Astrocyte of the cerebellum (primary cell): ENCODE measurements around the gene ARIH2.

Experiments
- DNase-seq: peaks from one replicate; pipeline ENCODE4 v3.0.0-alpha.2; 2011; ENCODE audit warnings: low read depth
- H3K4me3 ChIP-seq: 2 replicates; pipeline ENCODE4 v1.5.1; 2011; ENCODE audit warnings: mild to moderate bottlenecking, low read depth, low read length, moderate library complexity
- CTCF ChIP-seq: IDR thresholded peaks from 2 replicates; pipeline ENCODE4 v1.5.1; 2012; ENCODE audit warnings: low read length, low read depth, moderate library complexity, mild to moderate bottlenecking; ENCODE audit errors: missing control alignments
- in situ Hi-C: cut with HindIII; loops from 2 replicates; pipeline ENCODE4 v1.10.0; 2017; ENCODE audit warnings: low sequenced_read_pairs

Gene ARIH2

DNA sequence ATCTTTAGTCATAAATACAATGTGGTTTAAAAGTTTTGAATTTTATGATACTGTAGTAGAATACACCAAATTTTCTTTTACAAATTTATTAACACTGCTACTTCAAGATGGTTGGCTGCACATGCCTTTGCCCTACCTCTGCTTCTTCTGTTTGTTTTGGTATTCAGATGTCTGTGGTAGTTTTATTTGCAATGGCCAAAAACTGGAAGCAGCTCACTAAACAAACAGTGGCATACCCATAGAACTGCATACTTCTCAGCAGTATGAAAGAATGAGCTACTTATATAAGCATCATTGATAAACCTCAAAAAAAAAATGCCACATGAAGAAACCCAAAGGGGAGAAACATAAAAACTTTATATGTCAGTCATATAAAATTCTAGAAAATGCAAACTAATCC, 19.5 kb downstream of the ARIH2 start:
- TF ChIP-seq CTCF = no peak
- in situ Hi-C loops = no loop called here
- DNase-seq = no peak
- H3K4me3 ChIP-seq = no peak overlapping the region

GRCh38 chr3:48938689-48939088, 20.0 kb downstream of the ARIH2 start:
- no peak for TF ChIP-seq CTCF
- DNase-seq = no peak
- no peak overlapping the region for H3K4me3 ChIP-seq
- in situ Hi-C loops = no loop called here

- no peak overlapping the region for H3K4me3 ChIP-seq
- DNase-seq = no peak
- TF ChIP-seq CTCF = no peak
- in situ Hi-C loops = no loop called here
These were observed 26.8 kb downstream of the ARIH2 start for GRCh38 chr3:48945432-48945831.

DNA sequence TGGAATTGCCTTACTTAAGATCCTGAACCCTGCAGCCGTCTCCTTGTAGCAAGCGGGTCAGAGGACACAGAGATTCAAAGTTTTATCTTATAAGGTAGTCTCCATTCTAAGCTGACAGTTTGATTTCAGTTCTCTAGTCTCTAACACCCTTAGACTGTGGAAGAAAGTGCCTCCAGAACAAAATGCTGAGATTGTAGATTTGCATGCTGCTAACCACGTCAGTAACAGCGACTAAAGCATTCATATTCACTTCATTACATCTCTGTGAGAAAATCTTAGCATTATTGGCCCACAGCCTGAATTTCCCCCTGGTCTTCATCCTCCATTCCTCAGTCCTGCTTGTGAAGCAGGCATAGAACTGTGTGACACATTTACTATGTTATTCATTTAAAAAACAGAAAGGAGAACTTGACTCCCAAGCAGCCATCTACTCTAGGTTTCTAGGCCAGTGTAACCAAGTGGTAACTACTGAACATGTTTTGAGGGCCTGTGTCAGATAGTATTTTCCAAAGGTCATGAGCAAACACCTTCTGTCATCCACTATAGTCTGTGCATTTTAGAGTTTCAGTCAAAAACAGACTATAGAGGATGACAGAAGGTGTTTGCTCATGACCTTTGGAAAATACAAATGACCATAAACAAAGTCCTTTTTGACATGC, 27.4 kb downstream of the ARIH2 start:
- DNase-seq = no peak
- H3K4me3 ChIP-seq = no peak overlapping the region
- no peak for TF ChIP-seq CTCF
- in situ Hi-C loops = no loop called here

DNA sequence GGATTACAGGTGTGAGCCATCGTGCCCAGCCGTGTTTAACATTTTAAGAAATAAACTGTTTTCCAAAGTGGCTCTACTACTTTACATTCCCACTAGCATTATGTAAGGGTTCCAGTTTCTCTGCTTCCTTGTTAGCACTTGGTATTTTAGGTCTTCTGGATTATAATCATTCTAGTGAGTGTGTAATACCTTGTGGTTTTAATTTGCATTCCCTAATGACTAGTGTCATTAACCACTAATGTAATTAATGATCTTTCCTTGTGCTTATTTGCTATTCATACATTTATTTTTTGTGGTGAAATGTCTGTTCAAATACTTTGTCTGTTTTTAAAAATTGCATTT, 30.7 kb downstream of the ARIH2 start:
- in situ Hi-C loops = no loop called here
- no peak for DNase-seq
- no peak overlapping the region for H3K4me3 ChIP-seq
- no peak for TF ChIP-seq CTCF

DNA sequence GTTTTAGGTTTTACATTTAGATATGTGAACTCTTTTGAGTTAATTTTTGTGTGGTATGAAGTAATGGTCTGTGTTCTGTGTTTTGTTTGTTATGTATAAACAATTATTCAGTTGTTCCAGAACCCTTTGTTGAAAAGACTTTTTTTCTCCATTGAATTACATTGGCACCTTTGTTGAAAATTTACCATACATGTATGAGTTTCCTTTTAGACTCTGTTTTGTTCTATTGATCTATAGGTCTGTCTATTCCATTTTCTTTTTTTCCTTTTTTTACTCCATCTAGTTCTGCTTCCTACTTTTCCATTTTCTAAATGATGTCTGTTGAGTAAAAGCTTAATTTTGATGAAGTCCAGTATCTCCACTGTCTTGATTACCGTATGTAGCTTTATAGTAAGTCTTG, 31.4 kb downstream of the ARIH2 start:
- DNase-seq = no peak
- no peak for TF ChIP-seq CTCF
- H3K4me3 ChIP-seq = no peak overlapping the region
- in situ Hi-C loops = loop anchor here (5.0 kb wide), 1 partner anchor 52 kb away; no protein-coding TSS in a partner anchor
